GM18511 (cell line): Measurements from ENCODE around the gene TMEM80.

Experiments
- ATAC-seq: cut with Tn5 transposase; IDR thresholded peaks from one replicate; pipeline ENCODE4 v1.9.1; 2021; ENCODE audit warnings: mild to moderate bottlenecking, moderate library complexity; ENCODE audit not compliant: unreplicated experiment

Gene TMEM80

GRCh38 chr11:699116-699508 lies 3.5 kb downstream of the TMEM80 start:
- ATAC-seq, result no peak

- no peak for ATAC-seq
Measured at GRCh38 chr11:699753-700152, 4.1 kb downstream of the TMEM80 start.

DNA sequence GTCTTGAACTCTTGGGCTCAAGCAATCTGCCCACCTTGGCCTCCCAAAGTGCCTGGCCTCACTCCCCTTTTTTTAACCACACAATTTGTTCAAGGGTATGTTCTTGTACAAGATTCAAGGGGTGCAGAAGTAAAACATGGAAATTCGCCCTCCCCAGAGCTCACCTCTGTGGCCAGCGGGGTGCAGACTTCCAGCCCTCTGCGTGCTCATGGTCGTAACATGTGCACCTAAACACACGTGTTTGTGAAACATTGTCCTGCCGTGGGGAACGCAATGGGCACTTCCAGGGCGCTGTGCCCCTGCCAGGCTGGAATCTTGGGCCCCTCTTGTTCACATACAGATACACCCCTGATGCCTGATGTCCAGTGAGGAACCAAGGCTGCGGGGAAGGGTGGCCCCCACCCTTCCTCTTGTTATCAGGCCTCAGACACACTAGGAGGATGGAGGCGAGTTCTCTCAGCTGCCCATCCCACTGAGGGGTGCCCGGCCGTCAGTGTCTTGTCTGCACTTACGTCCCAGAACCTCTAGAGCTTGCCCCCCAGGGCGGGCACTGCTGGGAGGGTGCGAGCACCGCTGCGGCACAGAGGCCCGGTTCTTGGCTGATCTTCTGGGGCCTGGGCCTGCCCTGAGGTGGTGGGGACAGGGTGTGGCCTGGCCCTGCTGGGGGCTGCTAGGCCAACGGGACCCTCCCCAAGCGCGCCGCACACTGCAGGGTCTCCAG lies 6.3 kb downstream of the TMEM80 start:
- no peak for ATAC-seq

- ATAC-seq, result no peak
Measured at GRCh38 chr11:702462-703461, 7.1 kb downstream of the TMEM80 start.

DNA sequence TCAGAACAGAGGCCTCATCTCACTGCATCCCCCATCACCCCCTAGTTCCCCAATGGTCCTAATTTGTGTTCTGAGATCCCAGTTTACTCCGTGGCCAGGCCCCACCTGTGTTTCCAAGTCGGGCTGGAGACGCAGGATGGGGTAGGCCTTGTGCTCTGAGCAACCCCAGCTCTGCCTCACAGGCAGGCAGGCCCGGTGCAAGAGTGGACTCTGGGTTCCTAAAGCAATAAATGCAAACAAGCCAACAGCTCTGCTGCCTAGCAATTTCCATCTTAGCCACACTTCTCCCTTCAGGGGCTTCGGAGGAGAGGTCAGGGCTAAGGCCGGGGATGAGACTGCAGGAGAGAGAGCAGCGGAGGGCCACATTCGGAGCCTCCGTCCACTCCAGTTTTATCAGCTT lies 7.9 kb downstream of the TMEM80 start:
- ATAC-seq, result no peak

DNA sequence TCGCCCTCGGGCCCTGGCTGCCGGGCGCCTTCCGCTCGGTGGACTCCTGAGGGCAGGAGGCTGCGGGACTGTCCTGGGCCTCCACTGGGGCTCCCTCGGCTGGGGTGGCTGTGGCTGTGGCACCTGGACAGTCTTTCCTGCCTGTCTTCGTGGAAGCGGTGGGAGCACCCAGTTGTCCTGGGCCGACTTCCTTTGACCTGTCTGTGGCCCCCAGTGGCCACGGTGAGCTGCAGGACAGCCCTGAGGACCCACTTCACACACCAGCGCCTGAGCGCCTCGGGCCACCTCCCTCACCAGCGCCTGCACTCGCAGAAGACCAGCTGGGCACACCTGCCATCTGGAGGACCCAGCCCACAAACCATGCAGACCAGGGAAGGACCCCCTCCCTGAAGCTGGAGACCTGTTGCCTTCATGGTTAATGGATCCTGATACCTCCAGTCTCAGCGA lies 8.6 kb downstream of the TMEM80 start:
- no peak for ATAC-seq

DNA sequence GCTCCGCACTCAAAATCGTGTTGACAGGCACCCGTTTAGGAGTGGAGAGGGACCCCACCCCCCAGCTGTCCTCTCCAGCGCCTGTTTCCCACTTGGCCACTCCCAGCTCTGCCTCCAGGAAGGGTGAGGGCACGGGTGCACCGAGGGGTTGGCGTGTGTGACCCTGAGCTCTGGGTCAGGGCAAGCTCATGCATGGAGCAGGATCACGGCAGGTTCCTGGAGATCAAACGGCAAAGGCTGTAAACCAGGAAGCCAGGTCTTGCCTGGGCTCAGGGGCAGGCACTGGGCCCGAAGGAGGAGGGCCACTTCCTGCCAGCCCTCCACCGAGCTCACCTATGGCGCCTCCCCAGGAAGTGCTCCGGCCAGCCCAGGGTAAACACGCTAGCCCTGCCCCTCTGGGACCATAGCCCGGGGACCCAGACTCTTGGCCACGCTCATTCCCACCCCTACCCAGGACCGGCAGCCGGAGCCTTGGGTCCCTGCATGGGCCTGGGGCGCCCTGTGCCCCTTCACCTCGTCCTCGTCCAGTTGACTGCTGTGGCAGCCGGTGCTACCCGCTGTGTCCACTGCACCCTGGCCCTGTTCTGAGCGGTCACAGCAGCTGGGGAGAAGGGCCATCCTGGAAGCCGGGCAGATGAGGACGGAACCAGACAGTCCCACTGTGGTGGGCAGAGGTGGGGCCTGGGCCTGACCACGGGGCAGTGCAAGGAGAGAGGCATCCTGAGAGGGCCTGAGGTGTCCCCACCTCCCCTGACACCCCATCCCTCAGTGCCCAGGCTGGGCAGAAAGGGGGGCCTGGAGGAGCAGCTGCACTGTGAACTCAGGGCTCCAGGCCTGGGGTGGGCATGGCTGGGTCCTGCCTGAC lies 9.4 kb downstream of the TMEM80 start:
- ATAC-seq, result no peak

DNA sequence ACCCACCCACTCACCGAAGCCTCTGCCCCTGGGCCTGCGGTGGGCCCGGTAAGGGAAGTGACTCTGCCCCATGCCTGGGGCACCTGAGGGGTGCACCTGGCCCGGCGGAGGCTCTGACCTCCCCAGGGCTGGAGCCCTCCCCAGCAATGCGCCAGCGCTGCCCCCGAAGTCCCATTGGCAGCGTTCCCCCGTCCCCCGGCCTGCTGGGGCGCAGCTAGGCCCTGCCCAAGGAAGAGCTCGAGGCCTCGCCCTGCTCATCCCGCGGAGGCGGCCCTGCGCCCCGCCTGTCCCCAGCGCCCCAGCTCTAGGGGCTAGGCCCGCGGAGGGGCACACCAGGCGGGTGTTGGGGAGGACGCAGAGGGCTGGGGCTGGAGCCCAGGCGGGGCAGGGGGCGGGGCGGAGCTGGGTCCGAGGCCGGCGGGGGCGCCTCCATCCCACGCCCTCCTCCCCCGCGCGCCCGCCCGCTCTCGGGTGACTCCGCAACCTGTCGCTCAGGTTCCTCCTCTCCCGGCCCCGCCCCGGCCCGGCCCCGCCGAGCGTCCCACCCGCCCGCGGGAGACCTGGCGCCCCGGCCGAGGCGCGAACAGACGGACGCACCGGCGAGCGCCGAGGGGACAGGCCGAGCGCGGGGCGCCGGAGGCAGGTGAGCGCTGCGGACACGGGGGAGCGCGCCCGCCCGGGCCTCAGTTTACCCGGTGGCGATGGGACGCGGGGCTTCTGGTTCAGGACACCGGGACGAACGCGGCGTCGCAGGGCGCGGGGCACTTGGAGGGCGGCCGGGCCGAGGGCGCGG lies 10.2 kb downstream of the TMEM80 start, which contains the start of gene EPS8L2:
Gene EPS8L2, plus strand, starts transcription at position 586 of the 793 bp plus-strand sequence. CDS start 3,177 bp downstream, outside the sequence.
- no peak for ATAC-seq

DNA sequence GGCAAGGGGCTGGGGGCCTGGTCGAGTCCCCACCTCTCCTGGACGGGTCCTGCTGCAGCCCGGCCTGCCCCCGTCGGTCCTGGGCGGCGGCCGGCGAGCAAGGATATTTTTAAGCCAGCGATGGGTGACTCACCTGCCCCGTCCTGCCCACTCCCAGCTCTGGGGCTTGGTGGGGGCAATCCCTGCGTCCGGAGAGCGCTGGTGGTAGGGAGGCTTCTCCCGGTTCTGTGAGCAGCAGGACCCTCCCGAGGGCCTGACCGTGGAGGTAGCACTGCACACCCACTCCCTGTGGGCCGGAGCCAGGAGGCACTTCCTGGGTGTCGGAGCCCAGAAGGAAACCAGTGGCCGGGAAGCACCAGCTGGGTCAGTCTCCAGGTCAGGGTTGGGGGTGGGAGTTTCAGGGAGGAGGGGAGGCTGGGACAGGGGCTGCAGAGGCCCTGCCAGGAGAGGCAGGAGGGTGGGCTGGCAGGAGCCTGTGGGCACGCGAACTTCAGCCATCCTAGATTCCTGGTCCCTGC lies 10.9 kb downstream of the TMEM80 start:
- no peak for ATAC-seq

DNA sequence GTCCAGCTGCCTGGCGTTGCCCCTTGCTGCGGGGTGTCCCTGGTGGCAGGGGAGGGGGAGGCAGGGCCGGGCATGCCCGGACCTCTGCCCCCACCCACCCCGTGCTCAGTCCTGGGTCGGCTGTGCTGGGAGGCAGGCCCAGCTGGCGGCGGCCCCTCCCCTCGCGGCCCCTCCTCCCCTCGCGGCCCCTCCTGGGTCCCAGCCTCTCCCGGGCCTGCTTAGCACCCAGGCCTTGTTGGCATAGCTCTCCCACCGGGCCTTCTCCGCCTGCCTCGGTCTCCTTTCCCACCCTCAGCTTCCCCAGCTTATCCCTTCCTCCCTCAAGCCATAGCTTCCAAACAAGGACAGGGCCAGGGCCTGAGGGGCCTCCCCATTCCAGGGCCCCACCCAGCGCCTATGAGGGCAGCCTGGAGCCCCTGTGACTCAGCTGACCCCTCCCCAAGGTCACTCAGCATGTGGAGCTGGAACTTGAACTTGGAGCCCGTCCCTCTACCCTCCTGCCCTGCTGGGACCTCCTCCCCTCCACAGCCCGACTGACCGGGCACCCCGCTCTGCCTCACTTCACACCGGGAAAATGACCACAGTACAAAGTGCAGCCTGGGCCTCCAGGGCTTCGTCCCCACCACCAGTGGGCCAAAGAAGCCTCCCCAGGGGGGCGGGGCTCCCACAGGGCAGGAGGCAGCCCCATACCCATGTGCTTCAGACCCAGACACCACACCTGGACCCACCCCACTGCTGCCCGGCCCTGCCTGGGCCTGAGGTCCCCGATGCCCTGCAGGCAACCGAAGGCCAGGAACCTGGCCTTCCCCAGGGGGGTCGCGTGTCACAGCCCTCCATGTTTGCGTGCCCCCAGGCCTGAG lies 11.6 kb downstream of the TMEM80 start:
- no peak for ATAC-seq

DNA sequence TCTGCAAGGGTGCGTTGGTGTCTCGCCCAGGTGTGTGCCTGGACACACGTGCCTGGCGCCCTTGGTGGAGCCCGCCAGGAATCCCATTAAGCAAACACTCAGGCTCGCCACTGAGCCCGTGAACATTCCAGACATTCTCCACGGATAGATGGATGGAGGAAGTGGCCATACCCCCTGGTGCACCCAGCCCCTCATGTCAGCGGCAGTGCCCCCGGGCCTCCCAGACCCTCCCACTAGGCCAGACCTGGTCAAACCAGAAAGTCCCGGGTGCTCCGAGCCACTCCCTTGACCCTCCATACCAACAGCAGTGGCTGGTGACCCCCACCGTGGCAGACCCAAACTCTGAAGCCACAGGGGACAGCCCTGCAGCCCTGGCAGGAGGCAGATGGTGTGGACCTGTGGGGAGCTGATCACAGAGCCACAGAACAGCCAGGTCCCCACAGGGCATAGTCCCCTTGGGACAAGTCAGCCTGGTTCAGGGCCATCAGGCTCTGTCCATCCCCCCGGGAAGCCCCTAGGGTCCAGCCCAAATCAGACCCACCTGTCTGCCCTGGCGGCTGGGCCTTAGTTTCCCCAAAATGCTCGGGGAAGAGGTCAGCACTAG lies 12.3 kb downstream of the TMEM80 start:
- no peak for ATAC-seq

GRCh38 chr11:708511-708910 lies 12.9 kb downstream of the TMEM80 start:
- ATAC-seq, result no peak

GRCh38 chr11:709109-709997 lies 13.7 kb downstream of the TMEM80 start:
- no peak for ATAC-seq

GRCh38 chr11:714436-714835 lies 18.8 kb downstream of the TMEM80 start:
- ATAC-seq, result no peak

GRCh38 chr11:719214-720016 lies 23.8 kb downstream of the TMEM80 start:
- no peak for ATAC-seq

- no peak for ATAC-seq
Measured at GRCh38 chr11:720017-720641, 24.5 kb downstream of the TMEM80 start.
